MCF 10A (cell line): ENCODE data around the gene ATF2. TPM values are rescaled to one million over a fixed set of nuclear protein-coding genes. Genes with fewer than 3 reads are reported as not detected.

Experiments used
- BruUV-seq: library from RNA; stranded (reverse); fragments of 400-500 nt; replicated peaks from 2 replicates; lab custom pipeline; 2021; lab: Mats Ljungman, UMichigan
- CTCF ChIA-PET: fragments of 300-600 bp; sonication (Branson Sonifier 250); formaldehyde crosslinking; extraction: SDS; loops from one replicate; lab custom pipeline; 2021; ENCODE audit warnings: antibody characterized with exemption, inconsistent platforms; lab: Yijun Ruan, JAX
- POLR2A ChIA-PET: fragments of 300-600, 350-650 bp; sonication (Branson Sonifier 250); formaldehyde crosslinking; extraction: SDS; loops from one replicate; lab custom pipeline; 2020; ENCODE audit warnings: antibody characterized with exemption, inconsistent platforms; lab: Yijun Ruan, JAX
- DNase-seq: peaks from one replicate; pipeline ENCODE4 v3.0.0-alpha.2; 2018; ENCODE audit not compliant: unreplicated experiment
- H3K27ac Mint-ChIP-seq: one replicate; pipeline ENCODE4 v1.8.0; 2022; ENCODE audit warnings: mild to moderate bottlenecking, low read depth, mixed read lengths; ENCODE audit not compliant: unreplicated experiment
- H3K27me3 Mint-ChIP-seq: one replicate; pipeline ENCODE4 v1.8.0; 2022; ENCODE audit warnings: mixed read lengths; ENCODE audit not compliant: insufficient read depth, unreplicated experiment
- H3K36me3 Mint-ChIP-seq: one replicate; pipeline ENCODE4 v1.8.0; 2022; ENCODE audit warnings: mild to moderate bottlenecking, moderate library complexity, mixed read lengths; ENCODE audit not compliant: insufficient read depth, unreplicated experiment
- H3K4me1 Mint-ChIP-seq: one replicate; pipeline ENCODE4 v1.8.0; 2022; ENCODE audit warnings: mixed read lengths; ENCODE audit not compliant: insufficient read depth, unreplicated experiment
- H3K4me3 Mint-ChIP-seq: one replicate; pipeline ENCODE4 v1.8.0; 2022; ENCODE audit warnings: mild to moderate bottlenecking, moderate library complexity, mixed read lengths; ENCODE audit not compliant: unreplicated experiment
- H3K9me3 Mint-ChIP-seq: one replicate; pipeline ENCODE4 v1.8.0; 2022; ENCODE audit warnings: mixed read lengths; ENCODE audit not compliant: unreplicated experiment
- intact Hi-C: fragments of 100-400 bp; cut with micrococcal nuclease; formaldehyde crosslinking; loops from 2 replicates; pipeline ENCODE4 v1.14.1; 2022
- total RNA-seq: library from RNA; stranded (reverse); gene quantifications from 2 replicates; pipeline ENCODE4 v1.2.3, GENCODE V29; 2022
- TF ChIP-seq, protein P1 (sequence below): fragments of 200-600 bp; IDR thresholded peaks from one replicate; pipeline ENCODE4 v1.8.0; 2022; ENCODE audit warnings: antibody characterized with exemption, mild to moderate bottlenecking; ENCODE audit not compliant: unreplicated experiment

The ATF2 gene
- total RNA-seq, 1 experiment from 2014 or later = 63.9 TPM

GRCh38 chr2:175156534-175156933, 11.5 kb downstream of the ATF2 start:
- intact Hi-C loops = no loop called here
- no peak overlapping the region for H3K27ac Mint-ChIP-seq
- TF ChIP-seq, protein P1, sequence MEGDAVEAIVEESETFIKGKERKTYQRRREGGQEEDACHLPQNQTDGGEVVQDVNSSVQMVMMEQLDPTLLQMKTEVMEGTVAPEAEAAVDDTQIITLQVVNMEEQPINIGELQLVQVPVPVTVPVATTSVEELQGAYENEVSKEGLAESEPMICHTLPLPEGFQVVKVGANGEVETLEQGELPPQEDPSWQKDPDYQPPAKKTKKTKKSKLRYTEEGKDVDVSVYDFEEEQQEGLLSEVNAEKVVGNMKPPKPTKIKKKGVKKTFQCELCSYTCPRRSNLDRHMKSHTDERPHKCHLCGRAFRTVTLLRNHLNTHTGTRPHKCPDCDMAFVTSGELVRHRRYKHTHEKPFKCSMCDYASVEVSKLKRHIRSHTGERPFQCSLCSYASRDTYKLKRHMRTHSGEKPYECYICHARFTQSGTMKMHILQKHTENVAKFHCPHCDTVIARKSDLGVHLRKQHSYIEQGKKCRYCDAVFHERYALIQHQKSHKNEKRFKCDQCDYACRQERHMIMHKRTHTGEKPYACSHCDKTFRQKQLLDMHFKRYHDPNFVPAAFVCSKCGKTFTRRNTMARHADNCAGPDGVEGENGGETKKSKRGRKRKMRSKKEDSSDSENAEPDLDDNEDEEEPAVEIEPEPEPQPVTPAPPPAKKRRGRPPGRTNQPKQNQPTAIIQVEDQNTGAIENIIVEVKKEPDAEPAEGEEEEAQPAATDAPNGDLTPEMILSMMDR = no peak

DNA sequence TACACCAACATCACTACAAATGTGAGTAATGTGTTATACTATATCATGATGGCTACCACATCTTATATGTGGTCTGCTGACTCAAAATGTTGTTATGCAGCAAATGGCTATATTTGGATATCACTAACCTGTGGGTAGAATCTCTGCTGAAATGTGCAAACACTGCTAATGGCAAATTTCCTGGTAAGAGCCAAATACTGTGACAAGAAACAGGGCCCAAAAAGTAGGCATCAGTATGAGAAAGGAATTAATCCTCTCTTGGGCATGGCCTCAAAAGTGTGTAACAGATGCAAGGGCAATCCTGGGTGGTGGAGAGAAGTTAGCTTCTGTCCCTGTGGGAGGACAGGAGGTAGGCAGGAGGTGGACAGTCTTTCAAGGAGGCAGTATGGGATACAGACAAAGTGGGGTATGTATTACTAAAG, 13.3 kb downstream of the ATF2 start:
- Mint-ChIP-seq H3K36me3 (peaks cover 3% of the 10 kb centered on the region), H3K4me1 (peaks cover 16% of the 10 kb centered on the region), H3K9me3 (no peaks in the 10 kb centered on the region), H3K27ac (peak overlapping the region; percentile 8), H3K27me3 (no peaks in the 10 kb centered on the region), H3K4me3 (no peak overlapping the region)
- POLR2A ChIA-PET = interaction anchor here (1.1 to 2.4 kb wide), 2 partner anchors 11 to 14 kb away, joined by 4 to 7 read pairs; no protein-coding TSS in a partner anchor
- peak; percentile 44 for DNase-seq
- CTCF ChIA-PET = interaction anchor here (0.7 kb wide), 1 partner anchor 726 kb away, joined by 3 read pairs; no protein-coding TSS in a partner anchor
- no TSS peak for BruUV-seq
- TF ChIP-seq, protein P1 = no peak
- intact Hi-C loops = no loop called here

More at GRCh38 chr2:175156534-175156933, 11.5 kb downstream of the ATF2 start:
- CTCF ChIA-PET = interaction anchor here (0.6 to 0.7 kb wide), 2 partner anchors 41 to 443 kb away, joined by 3 read pairs; no protein-coding TSS in a partner anchor
- peaks cover 19% of the 10 kb centered on the region for H3K4me1 Mint-ChIP-seq
- DNase-seq = no peak
- no peaks in the 10 kb centered on the region for H3K9me3 Mint-ChIP-seq
- H3K27me3 Mint-ChIP-seq = no peaks in the 10 kb centered on the region
- POLR2A ChIA-PET = interaction anchor here (2.4 kb wide), 1 partner anchor 9 kb away, joined by 7 read pairs; no protein-coding TSS in a partner anchor
- H3K4me3 Mint-ChIP-seq = no peak overlapping the region
- BruUV-seq = no TSS peak
- no peaks in the 10 kb centered on the region for H3K36me3 Mint-ChIP-seq

GRCh38 chr2:175152242-175152641, 15.8 kb downstream of the ATF2 start:
- intact Hi-C loops = no loop called here
- Mint-ChIP-seq H3K9me3 (no peaks in the 10 kb centered on the region), H3K36me3 (peaks cover 17% of the 10 kb centered on the region), H3K27ac (peak overlapping the region; percentile 39), H3K4me1 (peaks cover 28% of the 10 kb centered on the region), H3K4me3 (no peak overlapping the region), H3K27me3 (no peaks in the 10 kb centered on the region)
- ChIA-PET CTCF (no interaction called here), POLR2A (interaction anchor here (0.5 to 1.6 kb wide), 7 partner anchors 10 to 1761 kb away, joined by 3 to 13 read pairs (median 3); partner anchors contain the start of gene ATF2)
- DNase-seq = peak; percentile 31
- TF ChIP-seq, protein P1 = no peak
- BruUV-seq = no TSS peak

- Mint-ChIP-seq H3K4me1 (peaks cover 28% of the 10 kb centered on the region), H3K27ac (no peak overlapping the region), H3K27me3 (no peaks in the 10 kb centered on the region), H3K36me3 (peaks cover 17% of the 10 kb centered on the region), H3K4me3 (no peak overlapping the region), H3K9me3 (no peaks in the 10 kb centered on the region)
- intact Hi-C loops = no loop called here
- DNase-seq = no peak
- BruUV-seq = no TSS peak
- ChIA-PET CTCF (no interaction called here), POLR2A (interaction anchor here (0.5 to 1.6 kb wide), 6 partner anchors 9 to 1464 kb away, joined by 3 to 13 read pairs (median 3); partner anchors contain the start of gene ATF2)
- TF ChIP-seq, protein P1 = no peak
Observed at GRCh38 chr2:175151791-175152190, 16.2 kb downstream of the ATF2 start.
